Germinal center (tissue), 1 donor: ENCODE measurements around the gene RHOB.
"Not testable (repeated sequence)": the region's sequence is repeated elsewhere in the genome, so short reads cannot be mapped to it uniquely, and the experiment has no call there.

Experiments used
- DNase-seq: peaks from one replicate; pipeline ENCODE4 v3.0.0; 2012; ENCODE audit warnings: mixed read lengths, low spot score

The RHOB gene

DNA sequence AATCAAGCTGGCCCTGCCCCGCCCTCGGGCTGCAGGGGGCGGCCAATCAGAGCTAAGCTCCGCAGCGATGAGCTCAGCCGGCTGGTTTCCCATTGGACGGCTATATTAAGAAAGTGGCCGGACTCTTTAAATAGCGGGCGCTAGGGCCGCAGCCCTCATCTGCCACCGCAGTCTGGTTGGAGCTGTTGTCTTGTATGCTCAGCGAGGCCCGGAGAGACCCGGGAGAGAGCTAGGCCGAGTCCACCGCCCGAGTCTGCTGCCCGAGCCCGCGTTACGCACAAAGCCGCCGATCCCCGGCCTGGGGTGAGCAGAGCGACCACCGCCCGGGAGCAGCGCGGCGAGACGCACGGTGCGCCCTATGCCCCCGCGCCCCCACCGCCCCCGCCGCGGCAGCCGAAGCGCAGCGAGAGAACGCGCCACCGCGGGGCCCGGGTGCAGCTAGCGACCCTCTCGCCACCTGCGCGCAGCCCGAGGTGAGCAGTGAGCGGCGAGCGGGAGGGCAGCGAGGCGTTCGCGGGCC is at the start of gene RHOB:
TSS of gene RHOB (plus strand) at position 158 of the 520 bp plus-strand sequence. CDS start 392 bp downstream, outside the sequence.
- peak; percentile 99 for DNase-seq

DNA sequence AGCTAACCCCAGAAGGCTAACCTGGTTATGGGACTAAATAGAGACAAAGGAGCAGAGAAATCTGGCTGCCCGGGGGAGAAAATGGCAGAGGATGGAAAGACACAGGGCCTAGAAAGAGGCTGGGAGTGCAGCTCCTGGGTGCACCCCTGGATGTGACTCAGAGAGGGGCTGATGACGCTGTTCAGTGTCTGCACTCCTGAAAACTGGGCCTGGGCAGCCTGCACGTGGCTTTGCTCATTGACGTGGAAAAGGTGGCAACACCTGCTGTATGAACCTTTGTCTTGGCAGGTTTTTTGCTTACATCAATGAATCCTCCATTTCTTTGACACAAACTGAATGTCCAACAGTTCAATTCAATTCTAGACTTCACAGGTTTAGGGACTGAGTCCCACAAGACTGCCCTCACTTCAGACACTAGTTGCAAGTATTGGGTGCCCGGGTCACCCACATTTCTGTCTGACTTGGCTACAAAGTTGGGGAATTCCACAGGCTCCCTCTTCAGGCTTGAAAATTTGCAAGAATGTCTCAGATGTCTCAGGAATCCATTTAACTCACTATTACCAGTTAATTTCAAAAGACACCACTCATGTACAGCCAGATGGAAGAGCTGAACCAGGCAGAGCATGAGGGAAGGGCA is 48.9 kb upstream of the RHOB start:
- DNase-seq, result no peak

DNA sequence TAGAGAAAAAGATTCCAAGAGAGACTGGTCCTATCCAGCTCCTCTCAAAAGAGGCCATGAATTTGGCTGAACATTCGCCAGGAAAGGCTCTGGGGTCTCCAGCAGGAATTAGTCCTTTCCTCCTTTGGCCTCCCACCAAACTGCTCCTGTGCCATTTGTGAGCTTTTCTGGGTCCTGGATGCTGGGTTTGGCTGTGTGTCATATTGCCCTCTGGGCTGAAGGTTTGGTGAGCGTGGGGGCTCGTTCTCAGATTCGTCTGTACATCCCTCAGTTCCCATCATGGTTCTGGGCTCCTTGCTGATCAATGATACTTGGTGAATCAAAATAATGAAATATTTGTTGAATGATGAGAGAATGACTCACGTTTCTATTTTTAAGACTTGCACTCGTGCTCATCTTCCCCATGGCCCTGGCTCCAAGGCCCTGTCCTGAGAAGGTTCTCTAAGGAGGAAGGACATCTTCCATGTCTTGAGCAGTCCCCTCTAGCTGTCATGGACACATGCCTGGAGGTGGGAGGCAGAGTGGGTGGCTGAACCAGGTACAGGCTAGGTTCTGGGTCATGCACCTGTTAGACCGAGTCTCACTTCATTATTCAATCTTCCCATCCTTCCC is 47.8 kb upstream of the RHOB start:
- DNase-seq, result no peak

DNA sequence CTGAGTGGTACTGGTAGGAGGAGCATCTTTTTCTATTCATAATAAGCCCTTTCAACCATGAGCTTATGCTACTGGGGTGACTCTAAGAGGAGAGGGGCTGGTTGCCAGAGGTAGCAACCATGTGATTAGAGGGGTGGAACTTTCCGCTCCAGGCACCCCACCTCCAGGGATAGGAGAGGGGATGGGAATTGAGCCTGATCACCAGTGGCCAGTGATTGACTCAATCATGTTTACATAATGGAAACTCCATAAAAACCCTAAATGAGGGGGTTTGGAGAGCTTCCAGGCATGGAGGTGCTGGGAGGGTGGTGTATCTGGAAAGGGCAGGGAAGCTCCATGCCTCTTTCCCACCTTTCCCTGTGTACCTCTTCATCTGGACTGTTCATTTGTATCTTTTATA is 46.6 kb upstream of the RHOB start:
- no peak for DNase-seq

DNA sequence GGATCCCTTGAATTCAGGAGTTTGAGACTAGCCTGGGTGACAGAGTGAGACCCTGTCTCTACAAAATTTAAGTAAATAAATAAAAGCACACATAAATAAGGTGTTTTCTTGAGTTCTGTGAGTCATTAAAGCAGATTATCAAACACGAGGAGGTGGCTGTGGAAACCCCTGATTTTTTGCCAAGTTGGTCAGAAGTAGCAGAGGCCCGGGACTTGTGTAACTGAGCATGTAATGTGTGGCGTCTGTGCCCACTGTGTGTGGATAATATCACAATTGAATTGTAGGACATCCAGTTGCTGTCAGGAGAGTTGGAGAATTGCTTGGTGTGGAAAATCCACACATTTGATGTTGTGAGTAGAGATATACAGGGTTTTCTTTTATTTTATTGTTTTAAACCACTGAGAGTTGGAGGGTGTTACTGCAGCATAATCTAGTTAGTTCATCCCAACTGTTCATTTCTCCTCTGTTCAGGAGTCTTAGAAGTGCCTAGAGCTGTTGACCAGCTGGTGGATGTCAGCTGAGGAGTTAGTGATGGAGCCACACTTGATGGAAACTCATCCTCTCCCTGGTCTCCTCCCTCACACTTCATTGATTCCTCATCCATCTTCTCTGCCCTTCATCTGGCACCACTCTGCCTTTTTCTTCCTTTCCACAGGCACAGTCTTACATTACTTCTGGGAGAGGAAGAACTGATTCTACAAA is 45.9 kb upstream of the RHOB start:
- no peak for DNase-seq

DNA sequence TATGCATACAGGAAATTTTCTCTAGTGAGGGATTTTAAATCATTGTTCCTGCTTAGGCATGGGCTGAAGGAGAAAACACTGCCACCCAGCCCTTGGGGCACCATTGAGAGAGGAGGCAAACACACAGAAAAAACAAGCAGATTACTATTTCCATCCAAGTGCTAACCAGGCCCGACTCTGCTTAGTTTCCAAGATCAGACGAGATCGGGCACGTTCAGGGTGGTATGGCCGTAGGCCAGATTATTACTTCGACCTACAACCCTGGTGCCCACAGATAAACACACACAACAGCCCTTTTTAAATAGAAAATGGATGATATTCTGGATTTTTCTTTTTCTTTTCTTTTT is 45.4 kb upstream of the RHOB start:
- no peak for DNase-seq

DNA sequence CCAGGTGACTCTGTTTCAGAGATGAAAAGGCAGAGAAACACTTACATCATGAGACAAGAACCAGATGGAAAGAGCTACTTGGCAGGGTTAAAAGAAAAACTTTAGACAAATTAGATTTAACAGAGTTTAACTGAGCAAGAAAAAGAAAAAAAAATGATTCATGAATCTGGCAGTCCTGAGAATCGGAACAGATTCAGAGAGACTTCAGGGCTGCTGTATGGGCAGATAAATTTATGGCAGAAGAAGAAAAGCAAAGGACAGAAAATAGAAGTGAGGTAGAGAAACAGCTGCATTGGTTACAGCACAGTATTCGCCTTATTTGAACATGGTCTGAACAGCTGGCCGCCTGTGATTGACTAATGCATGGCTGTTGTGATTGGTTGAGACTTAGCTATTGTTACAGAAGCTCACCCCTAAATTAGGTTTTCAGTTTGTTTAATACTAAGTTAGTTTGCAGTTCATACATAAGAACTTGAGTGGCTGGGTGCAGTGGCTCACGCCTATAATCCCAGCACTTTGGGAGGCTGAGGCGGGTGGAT is 43.0 kb upstream of the RHOB start:
- no peak for DNase-seq

DNA sequence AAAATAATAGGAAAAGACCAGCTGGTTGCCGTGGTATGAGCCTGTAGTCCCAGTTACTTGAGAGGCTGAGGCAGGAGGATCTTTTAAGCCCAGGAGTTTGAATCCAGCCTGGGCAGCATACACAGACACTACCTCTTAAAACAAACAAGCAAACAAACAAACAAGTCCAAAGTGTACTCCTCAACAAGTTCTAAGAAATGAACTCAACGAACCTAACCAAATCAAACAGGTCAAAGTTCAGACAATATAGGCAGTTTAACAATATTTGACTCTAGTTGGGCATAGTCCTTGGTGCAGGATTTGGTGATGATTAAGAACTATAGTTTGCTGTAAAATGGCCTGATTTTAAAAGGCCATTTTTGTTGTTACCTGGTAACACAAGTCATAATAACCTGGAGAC is 41.9 kb upstream of the RHOB start:
- no peak for DNase-seq

DNA sequence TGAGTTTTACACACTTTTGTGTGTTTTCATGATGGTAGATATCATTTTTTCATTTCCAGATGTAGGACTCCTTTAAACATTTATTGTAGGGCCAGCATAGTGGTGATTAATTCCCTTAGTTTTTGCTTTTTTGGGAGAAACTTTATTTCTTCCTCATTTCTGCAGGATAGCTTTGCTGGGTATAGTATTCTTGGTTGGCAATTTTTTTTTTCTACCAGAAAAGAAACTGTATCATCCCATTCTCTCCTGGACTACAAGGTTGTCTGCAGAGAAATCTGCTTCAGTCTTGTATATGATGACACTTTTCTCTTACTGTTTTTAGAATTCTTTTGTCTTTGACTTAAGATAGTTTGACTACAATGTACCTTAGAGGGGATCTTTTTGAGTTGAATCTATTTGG is 37.8 kb upstream of the RHOB start:
- no peak for DNase-seq

DNA sequence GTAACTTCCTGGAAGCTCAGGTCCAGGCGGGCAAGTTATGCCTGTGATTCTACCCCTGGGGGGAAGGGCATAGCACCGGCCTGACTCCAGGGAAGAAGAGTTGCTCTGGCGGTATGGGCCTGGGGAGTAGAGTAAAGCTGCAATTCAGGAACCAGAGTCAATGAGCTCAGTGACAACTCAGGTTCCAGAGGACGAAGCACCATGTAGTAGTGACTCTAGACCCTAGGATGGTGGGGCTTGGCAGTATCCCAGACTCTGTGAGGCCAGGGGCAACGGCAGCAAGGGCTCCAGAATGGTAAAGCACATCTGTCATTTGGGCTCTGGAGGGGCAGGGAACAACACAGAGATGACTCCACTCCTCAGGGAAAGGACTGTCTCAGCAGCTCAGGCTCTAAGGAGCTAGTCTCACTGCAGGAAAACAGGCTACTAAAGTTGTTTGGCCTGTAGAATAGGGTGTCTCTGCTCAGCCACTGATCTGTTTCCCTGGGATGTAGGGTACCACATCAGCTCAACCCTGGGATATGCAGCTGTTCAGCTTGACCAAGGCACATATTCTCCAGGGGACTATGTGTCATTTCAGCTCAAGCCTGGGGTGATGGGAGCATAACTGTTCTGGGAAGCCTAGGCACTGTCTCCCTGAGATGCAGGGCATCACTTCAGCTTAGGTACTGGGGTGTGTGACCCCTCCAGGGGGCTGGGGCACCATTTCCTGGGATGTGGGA is 36.2 kb upstream of the RHOB start:
- no peak for DNase-seq

DNA sequence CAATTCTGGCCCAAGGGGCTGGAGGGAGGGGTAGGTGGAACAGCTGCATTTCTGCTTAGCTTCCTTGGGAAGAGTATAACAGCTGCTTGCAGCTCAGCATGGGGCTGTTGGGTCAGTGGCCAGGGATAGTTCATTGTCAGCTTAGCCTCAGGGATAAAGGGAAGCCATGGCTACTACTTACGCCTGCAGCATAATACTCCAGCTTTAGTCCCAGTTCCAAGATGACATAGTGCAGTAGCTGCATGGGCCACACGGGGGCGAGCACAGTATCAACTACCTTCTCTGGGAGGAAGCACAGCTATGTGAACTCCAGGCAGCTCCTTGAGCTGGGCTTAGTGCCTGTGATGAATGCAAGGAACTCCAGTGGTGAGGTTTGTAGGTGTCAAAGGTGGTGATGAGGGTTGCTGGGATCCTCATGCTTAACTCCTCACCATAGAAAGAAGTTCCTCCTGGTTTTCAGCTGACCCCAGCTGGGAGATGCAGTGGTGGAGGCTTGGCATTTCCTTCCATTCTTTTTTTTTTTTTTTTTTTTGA is 35.4 kb upstream of the RHOB start:
- peak; percentile 70 for DNase-seq

DNA sequence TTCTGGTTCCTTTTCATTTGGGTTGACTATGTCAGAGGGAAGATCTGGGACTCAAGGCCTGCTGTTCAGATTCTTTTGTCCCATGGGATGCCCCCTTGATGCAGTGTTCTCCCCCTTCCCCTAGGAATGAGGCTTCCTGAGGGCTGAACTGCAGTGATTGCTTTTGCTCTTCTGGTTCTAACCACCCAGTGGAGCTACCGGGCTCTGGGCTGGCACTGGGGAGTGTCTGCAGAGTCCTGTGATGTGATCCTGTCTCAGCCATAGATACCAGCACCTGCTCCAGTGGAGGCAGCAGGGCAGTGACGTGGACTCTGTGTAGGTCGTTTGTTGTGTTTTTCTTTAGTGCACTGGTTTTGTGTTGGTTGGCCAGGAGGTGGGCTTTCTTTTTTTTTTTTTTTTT is 32.1 kb upstream of the RHOB start:
- DNase-seq, result no peak

DNA sequence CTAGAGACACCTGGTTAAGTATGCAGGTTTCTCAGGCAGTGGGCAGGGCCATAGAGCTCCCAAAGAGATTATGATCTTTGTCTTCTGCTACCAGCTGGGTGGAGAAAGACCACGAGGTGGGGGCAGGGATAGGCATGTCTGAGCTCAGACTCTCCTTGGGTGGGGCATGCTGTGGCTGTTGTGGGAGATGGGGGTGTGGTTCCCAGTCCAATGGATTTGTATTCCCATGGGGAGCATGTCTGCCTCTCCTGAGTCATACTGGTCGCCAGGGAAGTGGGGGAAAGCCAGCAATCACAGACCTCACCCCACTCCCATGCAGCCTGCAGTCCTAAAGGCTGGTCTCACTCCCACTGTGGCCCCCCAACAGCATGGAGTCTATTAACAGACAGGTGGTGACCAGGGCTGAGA is 31.4 kb upstream of the RHOB start:
- DNase-seq, result no peak

DNA sequence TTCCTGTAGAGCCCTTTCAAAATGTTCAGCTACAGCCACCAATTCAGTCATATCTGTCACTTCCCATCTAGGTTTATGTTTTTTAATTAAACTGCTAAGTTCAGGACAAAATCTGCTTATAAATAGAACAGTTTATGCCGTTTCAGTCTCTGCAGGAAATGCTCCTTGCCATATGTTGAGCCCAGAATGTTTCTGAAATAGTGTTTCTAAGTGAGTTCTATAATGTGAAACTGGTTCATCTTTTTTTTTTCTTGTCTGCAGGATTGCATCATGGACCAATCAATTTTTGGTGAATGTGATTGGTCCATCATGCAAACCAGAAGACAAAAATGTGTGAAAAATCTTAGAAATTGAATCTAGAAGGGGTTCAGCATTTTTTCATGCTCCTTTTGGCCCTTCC is 30.2 kb upstream of the RHOB start:
- no peak for DNase-seq

DNA sequence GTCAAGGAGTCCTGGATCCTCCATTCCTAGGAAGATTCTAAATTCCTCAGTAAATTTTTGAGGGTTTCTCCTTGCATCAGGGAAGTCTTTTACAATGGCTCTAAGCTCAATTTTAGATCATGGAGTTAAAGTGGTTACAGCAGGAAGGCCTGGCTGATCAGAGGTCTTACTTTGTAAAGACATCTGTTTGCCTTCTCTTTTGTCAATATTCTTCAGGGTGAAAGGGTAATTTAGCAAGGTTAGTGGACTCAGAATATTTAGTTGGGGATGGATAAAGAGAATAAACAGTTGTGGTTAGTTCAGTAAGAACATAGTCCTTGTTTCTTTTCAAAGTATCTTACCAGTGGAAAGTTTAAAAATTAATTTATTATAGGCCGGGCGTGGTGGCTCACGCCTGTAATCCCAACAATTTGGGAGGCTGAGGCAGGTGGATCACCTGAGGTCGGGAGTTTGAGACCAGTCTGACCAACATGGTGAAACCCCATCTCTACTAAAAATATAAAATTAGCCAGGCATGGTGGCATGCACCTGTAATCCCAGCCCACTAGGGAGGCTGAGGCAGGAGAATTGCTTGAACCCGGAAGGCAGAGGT is 29.5 kb upstream of the RHOB start:
- DNase-seq, result not testable (repeated sequence)

DNA sequence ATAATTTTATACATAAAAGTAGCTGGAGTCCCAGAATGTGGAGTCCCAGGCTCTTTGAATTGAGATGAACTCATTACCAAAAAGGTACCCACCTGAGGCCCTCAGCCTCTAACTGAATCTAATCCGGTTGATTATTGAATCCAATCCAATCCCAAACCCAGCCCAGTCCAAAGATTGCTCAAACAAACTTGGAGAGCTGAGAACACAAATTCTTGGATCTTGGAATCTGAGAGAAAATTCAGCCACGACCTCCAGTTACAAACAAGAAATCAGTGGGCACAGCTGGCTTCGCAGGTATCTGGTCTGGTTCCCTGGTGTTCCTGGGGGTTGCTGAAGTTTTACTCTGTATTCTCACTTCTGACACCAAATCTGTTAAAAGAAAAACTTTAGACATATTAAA is 28.4 kb upstream of the RHOB start:
- DNase-seq, result no peak

DNA sequence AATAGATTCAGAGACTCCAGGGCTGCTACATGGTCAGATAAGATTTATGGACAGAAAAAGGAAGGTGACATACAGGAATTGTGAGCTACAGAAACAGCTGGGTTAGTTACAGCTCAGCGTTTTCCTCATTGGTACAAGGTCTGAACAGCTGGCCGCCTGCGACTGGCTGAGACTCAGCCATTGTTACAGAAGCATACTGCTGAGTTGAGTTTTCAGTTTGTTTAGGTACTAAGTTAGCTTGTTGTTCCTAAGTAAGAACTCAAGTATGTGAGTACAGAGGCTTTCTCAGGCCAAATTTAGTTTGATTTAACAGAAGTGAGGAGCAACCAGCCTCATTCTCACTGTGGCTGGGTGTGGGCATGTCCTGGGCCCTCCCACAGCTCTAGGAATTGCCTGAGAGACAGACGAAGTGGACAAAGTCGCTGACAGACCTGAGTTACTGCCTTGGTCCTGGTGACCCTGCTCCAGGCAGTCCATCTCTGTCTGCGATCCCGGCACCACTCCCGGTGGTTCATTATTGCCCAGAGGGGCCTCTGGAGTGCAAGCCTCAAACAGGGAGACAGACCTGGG is 27.8 kb upstream of the RHOB start:
- DNase-seq, result no peak

DNA sequence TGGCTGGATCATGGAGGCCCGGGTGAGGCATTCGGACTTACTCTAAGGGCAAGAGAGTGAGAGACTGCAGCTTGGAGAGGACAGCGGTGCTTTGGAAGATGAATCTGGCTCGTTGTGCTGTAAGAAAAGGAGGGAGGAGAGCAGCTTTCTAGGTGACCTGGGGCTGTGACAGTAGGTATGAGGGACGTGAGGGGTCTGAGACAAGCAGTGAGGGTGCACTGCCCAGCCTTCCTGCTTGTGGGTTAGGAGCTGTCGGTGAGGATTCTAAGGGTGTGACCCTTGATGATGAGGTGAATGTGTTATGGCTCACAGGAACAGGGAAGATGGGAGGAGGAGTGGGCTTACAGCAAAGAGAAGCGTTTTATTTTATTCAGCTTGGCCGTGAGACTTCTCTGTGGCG is 27.1 kb upstream of the RHOB start:
- no peak for DNase-seq

DNA sequence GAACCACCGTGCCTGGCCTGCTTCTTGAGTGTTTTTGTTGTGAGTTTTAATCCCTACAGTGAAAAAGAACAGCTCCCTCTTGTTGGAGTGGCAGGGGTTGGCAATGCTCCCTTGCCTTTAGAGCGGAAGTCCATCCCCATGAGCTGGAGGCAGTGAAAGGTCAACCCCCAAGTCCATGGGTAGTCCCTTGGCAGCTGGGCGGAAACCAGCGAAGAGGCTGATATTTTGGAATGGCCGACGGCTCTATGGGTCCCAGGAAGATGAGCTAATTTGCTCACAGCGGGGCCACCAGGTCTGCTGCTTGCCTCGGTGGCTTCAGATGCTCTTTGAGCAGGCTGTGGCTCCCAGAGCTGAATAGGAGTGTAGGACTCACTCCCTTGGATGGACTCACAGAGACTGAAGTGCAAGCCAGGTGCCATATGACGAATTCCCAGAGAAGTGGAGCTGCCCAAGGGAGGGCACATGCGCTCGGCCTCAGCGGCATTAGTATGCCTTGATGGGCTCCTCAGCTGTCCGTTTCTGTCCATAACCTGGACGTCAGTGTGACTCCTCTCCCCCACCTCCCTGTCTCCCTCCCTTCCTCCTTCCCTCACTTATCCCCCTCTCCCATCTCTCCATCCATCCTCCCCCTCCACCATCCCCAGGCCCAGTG is 25.4 kb upstream of the RHOB start:
- DNase-seq, result no peak

DNA sequence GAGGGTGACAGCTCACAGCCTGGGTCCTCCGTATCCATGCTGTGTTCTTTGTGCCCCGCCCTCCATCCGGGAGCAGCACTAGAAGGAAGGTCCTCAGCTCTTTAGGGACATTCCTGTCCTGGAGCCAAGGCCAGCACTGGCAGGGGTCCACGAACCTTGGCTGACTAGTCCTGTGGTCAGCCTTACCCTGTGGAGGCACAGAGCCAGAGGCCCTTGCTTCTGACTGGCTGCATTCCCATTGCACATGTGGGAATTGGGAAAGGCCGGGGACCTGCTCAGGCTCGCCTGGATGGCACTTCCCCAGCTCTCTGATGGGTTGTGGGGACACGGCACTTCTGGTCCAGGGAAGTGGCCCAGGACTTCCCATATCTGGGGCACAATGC is 24.9 kb upstream of the RHOB start:
- no peak for DNase-seq
